GM10266 (cell line): Measurements from ENCODE around the gene OAS3.
"Not testable (repeated sequence)": the region's sequence is repeated elsewhere in the genome, so short reads cannot be mapped to it uniquely, and the experiment has no call there.

Experiments
- DNase-seq: peaks from one replicate; pipeline ENCODE4 v3.0.0; 2012; ENCODE audit errors: extremely low spot score
- TF ChIP-seq, protein P1 (sequence below): IDR thresholded peaks from 2 replicates; pipeline ENCODE4 v1.5.1; 2012; ENCODE audit warnings: mild to moderate bottlenecking, low read depth; ENCODE audit not compliant: control insufficient read depth, insufficient read depth; ENCODE audit errors: missing control alignments

The OAS3 gene

GRCh38 chr12:112985642-112986290 lies 47.5 kb downstream of the OAS3 start:
- TF ChIP-seq, protein P1, sequence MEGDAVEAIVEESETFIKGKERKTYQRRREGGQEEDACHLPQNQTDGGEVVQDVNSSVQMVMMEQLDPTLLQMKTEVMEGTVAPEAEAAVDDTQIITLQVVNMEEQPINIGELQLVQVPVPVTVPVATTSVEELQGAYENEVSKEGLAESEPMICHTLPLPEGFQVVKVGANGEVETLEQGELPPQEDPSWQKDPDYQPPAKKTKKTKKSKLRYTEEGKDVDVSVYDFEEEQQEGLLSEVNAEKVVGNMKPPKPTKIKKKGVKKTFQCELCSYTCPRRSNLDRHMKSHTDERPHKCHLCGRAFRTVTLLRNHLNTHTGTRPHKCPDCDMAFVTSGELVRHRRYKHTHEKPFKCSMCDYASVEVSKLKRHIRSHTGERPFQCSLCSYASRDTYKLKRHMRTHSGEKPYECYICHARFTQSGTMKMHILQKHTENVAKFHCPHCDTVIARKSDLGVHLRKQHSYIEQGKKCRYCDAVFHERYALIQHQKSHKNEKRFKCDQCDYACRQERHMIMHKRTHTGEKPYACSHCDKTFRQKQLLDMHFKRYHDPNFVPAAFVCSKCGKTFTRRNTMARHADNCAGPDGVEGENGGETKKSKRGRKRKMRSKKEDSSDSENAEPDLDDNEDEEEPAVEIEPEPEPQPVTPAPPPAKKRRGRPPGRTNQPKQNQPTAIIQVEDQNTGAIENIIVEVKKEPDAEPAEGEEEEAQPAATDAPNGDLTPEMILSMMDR, result no peak
- DNase-seq, result no peak

GRCh38 chr12:112986291-112986800 lies 48.1 kb downstream of the OAS3 start:
- DNase-seq, result no peak
- TF ChIP-seq, protein P1, result no peak

DNA sequence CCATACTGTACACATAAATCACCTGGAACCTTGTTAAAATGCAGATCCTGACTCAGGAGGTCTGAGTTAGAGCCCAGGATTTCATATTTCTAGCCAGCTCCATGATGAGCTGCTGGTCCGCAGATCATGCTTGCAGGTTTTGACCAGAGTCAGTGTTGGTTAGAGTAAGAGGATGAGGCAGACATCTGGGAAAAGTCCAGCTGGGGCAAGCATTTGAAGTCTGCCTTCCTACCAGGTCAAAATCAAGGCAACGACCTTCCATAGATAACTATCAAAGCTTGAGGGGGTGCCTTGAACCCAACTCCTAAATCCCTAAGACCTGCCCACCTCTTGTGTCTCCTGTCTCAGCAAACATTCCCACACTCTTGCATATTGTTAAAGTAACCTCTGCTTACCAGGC lies 49.3 kb downstream of the OAS3 start:
- TF ChIP-seq, protein P1, result no peak
- DNase-seq, result no peak

- no peak for DNase-seq
- TF ChIP-seq, protein P1, result no peak
Observed at GRCh38 chr12:112988224-112988623, 50.0 kb downstream of the OAS3 start.

- not testable (repeated sequence) for DNase-seq
Observed at GRCh38 chr12:112988823-112989385, 50.6 kb downstream of the OAS3 start.

GRCh38 chr12:112989806-112990205 lies 51.5 kb downstream of the OAS3 start:
- TF ChIP-seq, protein P1, result no peak
- DNase-seq, result no peak

- TF ChIP-seq, protein P1, result peak; percentile 81
- DNase-seq, result peak; percentile 59
Observed at GRCh38 chr12:112992541-112993398, 54.5 kb downstream of the OAS3 start.
